Psoas muscle (tissue), 8 donors: ENCODE measurements around the gene MVD. TPM values are rescaled to one million over a fixed set of nuclear protein-coding genes. Genes with fewer than 3 reads are reported as not detected.
A peak's percentile ranks its signal among the peaks of the same experiment; 100 is the strongest.

Experiments used
- ATAC-seq, 4 donors: fragments of 200-7000 bp; cut with Tn5 transposase; one replicate each; pipeline ENCODE4 v1.9.1; 2020; ENCODE audit warnings: moderate library complexity in 3 of 4, mild to moderate bottlenecking in 2 of 4
- DNase-seq, 2 donors: peaks; one replicate each; pipeline ENCODE4 v3.0.0-alpha.2; 2020
- H3K27ac ChIP-seq: fragments of 200-600 bp; one replicate; pipeline ENCODE4 v1.8.0; 2022
- H3K27me3 ChIP-seq, 3 donors: fragments of 200-600 bp in 1 of 3; one replicate each; pipeline versions ENCODE4 v1.6.1 to v1.8.0; 2013 to 2022; ENCODE audit warnings: low read length in 2 of 3, mild to moderate bottlenecking in 2 of 3, moderate library complexity in 1 of 3; ENCODE audit not compliant: insufficient read depth in 3 of 3
- H3K36me3 ChIP-seq, 2 donors: fragments of 200-600 bp in 1 of 2; one replicate each; pipeline versions ENCODE4 v1.6.1 to v1.8.0; 2013 to 2022; ENCODE audit warnings: low read depth in 1 of 2, mild to moderate bottlenecking in 1 of 2, moderate library complexity in 1 of 2; ENCODE audit not compliant: insufficient read depth in 1 of 2
- H3K4me1 ChIP-seq: fragments of 200-600 bp; one replicate; pipeline ENCODE4 v1.8.0; 2022
- H3K4me3 ChIP-seq: fragments of 200-600 bp; one replicate; pipeline ENCODE4 v1.8.0; 2022; ENCODE audit warnings: mild to moderate bottlenecking
- H3K9me3 ChIP-seq: fragments of 200-600 bp; one replicate; pipeline ENCODE4 v1.8.0; 2022
- WGBS, 3 donors: extraction: QIAGEN DNeasy Blood & Tissue Kit; methylation state at CpG; one replicate each; pipeline versions ENCODE4 v1.1.6 to v1.1.7; 2013; 5-methylcytosine and 5-hydroxymethylcytosine counted together
- intact Hi-C, 2 donors: fragments of 100-400 bp; cut with DNase I; formaldehyde crosslinking; loops; one replicate each; pipeline versions ENCODE4 v1.11.0 to v1.14.2; 2022
- polyA plus RNA-seq, 3 donors: library from polyadenylated mRNA; stranded (reverse); fragments of 200-250 nt; gene quantifications; one replicate each; pipeline ENCODE4 v1.2.3, GENCODE V29; 2013
- total RNA-seq, 4 donors: library from RNA; stranded (reverse); fragmentation: NEBNext Ultra II Directional in 2 of 4; extraction: Animal tissue kit (Norgen Biotek cat#: 25700) in 2 of 4; gene quantifications; one replicate each; pipeline versions ENCODE4 v1.2.1 to v1.2.4, GENCODE V29; 2021 to 2023
- TF ChIP-seq, protein P1 (sequence below): fragments of 200-600 bp; IDR thresholded peaks from one replicate; pipeline ENCODE4 v1.8.0; 2022; ENCODE audit warnings: antibody characterized with exemption
- donor health status: healthy with polysubstance abuse.
- donor health status: DM: no; HTN: no; CAD: no; lungs with moderate emphysema.
- donor health status: Bipolar disorder and iron deficiency.
- donor health status: healthy.
- donor health status: DM: yes; HTN: yes; CAD: no.
- donor health status: DM: no; HTN: no; CAD: no.
- donor health status: DM: no; HTN: no; CAD: no.
- donor health status: DM: yes; HTN: yes; CAD: no.

The MVD gene
- total and polyA plus RNA-seq, 7 donors, result 11.7 to 26.8 (median 15.9) TPM

DNA sequence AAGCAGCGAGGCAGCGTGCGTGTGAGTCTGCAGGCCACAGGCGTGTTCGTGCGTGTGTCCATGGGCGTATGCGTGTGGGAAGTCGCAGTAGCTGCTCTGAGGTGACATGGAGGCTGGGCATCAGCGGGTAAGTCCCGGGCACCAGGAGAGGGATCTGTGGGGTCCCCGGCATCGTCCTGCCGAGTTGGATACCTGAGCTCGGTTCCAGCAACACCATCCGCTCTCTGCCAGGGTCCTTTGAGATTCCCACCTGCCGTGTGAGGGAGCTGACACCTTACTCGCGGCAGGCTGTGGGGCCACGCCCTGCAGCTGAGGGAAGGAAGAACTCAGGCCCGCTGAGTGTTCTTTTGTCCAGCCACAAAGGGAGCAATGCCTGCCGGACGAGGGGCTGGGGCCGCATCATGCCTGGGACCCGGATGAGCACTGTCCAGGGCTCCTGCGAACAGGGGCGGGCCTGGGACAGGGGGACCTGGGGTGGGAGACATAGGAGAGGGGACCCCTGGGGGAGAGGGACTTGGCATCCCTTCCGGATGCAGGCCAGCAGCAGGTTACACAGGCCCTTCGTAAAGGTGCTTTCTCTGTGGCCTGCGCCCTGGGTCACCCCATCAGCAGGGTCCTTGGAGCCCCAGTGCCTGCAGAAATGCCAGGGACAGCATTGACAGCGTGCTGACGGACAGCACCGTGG lies 28.4 kb upstream of the MVD start:
- peaks cover 0 to 4% of the 10 kb centered on the region in 2 donors for H3K36me3 ChIP-seq
- H3K27ac ChIP-seq, result no peak overlapping the region
- H3K27me3 ChIP-seq, result no peaks in the 10 kb centered on the region
- DNase-seq (no peak), ATAC-seq (no peak)
- H3K9me3 ChIP-seq, result no peaks in the 10 kb centered on the region
- intact Hi-C loops, result no loop called here
- TF ChIP-seq, protein P1, sequence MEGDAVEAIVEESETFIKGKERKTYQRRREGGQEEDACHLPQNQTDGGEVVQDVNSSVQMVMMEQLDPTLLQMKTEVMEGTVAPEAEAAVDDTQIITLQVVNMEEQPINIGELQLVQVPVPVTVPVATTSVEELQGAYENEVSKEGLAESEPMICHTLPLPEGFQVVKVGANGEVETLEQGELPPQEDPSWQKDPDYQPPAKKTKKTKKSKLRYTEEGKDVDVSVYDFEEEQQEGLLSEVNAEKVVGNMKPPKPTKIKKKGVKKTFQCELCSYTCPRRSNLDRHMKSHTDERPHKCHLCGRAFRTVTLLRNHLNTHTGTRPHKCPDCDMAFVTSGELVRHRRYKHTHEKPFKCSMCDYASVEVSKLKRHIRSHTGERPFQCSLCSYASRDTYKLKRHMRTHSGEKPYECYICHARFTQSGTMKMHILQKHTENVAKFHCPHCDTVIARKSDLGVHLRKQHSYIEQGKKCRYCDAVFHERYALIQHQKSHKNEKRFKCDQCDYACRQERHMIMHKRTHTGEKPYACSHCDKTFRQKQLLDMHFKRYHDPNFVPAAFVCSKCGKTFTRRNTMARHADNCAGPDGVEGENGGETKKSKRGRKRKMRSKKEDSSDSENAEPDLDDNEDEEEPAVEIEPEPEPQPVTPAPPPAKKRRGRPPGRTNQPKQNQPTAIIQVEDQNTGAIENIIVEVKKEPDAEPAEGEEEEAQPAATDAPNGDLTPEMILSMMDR, result no peak
- no peak overlapping the region for H3K4me3 ChIP-seq
- peaks cover 36% of the 10 kb centered on the region for H3K4me1 ChIP-seq
- WGBS, 3 donors, result 86 to 90% (median 89%) methylated on average over 33 of the region's 33 CpGs

DNA sequence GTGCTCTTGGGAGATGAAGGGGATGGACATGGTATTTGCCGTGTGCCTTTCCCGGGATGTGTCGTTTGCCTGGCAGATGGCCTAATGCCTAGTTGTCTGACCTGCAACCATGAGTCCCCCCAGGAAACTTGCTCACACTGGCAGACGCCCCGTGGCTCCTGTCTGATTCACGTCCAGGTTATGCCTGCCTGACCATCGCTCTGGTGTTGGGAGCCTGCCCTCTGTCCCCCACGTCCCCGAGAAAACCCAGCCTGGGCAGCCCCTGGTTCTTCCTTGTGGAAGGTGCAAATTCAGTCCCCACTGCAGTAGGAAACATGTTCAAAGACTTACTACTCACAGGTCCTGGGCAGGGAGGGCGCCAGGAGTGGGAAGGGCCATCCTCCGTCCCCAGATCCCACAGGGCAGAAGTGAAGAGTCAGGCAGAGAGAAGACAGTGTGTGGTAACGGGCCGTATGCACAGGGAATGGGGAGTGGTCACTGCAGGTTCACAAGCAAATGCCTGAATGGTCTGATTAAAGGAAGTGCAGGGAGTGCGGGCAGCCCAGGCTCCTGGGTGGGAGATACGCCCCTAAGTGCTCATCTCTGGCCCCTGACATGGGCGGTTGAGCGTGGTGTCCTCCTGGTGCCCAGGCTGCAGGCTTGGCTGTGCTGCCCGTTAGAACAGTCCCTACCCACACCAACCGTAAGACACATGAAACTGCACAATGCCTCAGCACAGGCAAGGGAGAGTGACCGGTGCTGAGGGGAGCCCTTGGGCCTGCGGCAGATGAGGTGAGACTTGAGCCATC lies 27.6 kb upstream of the MVD start:
- Histone ChIP-seq H3K9me3 (no peaks in the 10 kb centered on the region), H3K4me3 (no peak overlapping the region), H3K27ac (no peak overlapping the region), H3K36me3 (no peaks in the 10 kb centered on the region), H3K27me3 (no peaks in the 10 kb centered on the region), H3K4me1 (peaks cover 32% of the 10 kb centered on the region)
- intact Hi-C loops, result no loop called here
- 79 to 86% (median 81%) methylated on average over 21 of the region's 21 CpGs for WGBS, 3 donors
- ATAC-seq (no peak), DNase-seq (no peak)
- TF ChIP-seq, protein P1, result no peak

DNA sequence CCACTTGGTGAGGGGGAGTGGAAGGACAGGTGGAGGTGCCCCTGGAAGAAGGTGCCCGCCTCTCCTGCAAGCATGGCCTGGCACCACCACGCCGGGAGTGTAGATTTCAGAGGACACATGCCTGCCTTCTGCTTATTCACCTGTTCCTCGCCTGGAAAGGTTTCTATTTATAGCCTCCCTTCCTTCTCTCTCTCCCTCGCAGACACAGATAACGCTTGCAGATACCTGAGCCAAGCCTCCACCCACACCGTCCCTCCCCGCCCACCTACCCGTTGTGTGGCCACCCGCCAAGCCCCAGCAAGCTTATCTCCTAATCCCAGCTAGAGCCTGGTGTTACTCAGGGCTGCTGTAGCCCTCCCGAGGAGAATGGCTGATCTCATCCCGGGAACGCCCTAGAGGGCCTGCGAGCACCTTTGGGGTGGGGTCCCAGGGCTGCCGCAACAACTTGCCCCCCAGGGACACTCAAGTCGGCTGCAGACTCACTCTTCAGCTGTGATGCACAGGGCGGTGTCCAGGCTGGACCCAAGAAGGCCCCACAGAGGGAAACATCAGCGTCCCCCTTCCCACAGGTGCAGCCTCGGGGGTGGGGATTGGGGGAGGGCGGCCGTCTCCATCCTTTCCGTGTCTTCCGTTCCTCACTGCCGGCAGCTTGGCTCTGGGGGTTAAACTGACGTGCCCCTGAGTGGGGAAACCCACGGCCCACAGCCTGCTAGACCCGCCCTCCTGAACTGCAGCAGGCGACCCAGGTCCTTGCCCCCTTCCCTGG lies 25.3 kb upstream of the MVD start:
- ATAC-seq (peak; percentile 46 to 76 (median 56)), DNase-seq (no peak)
- H3K27me3 ChIP-seq, result no peaks in the 10 kb centered on the region
- H3K4me1 ChIP-seq, result peaks cover 42% of the 10 kb centered on the region
- intact Hi-C loops, result no loop called here
- TF ChIP-seq, protein P1, result no peak
- H3K36me3 ChIP-seq, result no peaks in the 10 kb centered on the region
- H3K9me3 ChIP-seq, result no peaks in the 10 kb centered on the region
- 34 to 40% (median 37%) methylated on average over 27 to 28 of the region's 28 CpGs for WGBS, 3 donors
- H3K4me3 ChIP-seq, result no peak overlapping the region
- H3K27ac ChIP-seq, result peak overlapping the region; percentile 79

DNA sequence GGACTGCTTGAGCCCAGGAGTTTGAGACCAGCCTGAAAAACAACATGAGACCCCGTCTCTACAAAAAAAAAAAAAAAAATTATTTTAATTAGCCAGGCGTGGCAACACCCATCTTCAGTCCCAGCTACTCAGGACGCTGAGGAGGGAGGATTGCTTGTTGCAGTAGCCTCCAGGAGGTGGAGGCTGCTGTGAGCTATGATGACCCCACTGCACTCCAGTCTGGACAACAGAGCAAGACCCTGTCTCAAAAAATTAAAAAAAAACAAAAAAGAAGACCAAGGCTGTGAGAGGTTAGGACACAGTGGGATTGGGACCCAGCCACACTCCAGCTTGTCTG lies 24.8 kb upstream of the MVD start:
- 69 to 88% (median 84%) methylated on average over 3 of the region's 3 CpGs for WGBS, 3 donors
- no peaks in the 10 kb centered on the region for H3K27me3 ChIP-seq

More for the DNA sequence above, 24.8 kb upstream of the MVD start:
- H3K4me1 ChIP-seq, result peaks cover 42% of the 10 kb centered on the region
- ATAC-seq, result no peak
- TF ChIP-seq, protein P1, result no peak
- no peaks in the 10 kb centered on the region for H3K36me3 ChIP-seq
- H3K4me3 ChIP-seq, result no peak overlapping the region
- H3K9me3 ChIP-seq, result no peaks in the 10 kb centered on the region
- no peak for DNase-seq
- H3K27ac ChIP-seq, result peak overlapping the region; percentile 79
- intact Hi-C loops, result no loop called here
